GM13976 (cell line): ENCODE measurements around the gene PDLIM4.

Experiments
- DNase-seq: peaks from one replicate; pipeline ENCODE4 v3.0.0; 2012; ENCODE audit warnings: low spot score
- in situ Hi-C: fragments of 300-500 bp; cut with MboI; formaldehyde crosslinking; loops from one replicate; pipeline ENCODE4 v1.12.0; 2022; ENCODE audit warnings: low sequenced_read_pairs, mixed read lengths, inconsistent platforms; ENCODE audit not compliant: unreplicated experiment
- TF ChIP-seq, protein P1 (sequence below): IDR thresholded peaks from 2 replicates; pipeline ENCODE4 v1.5.1; 2012; ENCODE audit warnings: borderline replicate concordance, mild to moderate bottlenecking; ENCODE audit not compliant: insufficient read depth; ENCODE audit errors: extremely low read depth, missing control alignments, control extremely low read depth

Gene PDLIM4

DNA sequence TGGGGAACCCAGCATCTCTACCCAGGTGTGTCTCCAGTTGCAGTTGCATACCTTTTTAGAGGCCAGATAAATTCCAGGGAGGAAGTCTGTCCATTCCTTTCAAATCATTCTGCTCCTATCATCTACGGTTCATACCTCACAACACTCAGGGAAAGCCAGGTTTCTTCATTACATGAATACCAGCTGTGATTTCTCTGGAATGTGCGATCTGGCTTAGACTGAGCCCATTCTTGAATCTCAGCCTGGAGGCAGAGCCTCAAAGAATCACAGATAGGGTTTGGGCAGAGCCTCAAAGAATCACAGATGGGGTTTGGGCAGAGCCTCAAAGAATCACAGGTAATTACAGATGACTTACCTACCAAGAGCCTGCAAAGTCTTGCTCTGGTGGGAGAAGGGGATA is 37.0 kb upstream of the PDLIM4 start:
- TF ChIP-seq, protein P1, sequence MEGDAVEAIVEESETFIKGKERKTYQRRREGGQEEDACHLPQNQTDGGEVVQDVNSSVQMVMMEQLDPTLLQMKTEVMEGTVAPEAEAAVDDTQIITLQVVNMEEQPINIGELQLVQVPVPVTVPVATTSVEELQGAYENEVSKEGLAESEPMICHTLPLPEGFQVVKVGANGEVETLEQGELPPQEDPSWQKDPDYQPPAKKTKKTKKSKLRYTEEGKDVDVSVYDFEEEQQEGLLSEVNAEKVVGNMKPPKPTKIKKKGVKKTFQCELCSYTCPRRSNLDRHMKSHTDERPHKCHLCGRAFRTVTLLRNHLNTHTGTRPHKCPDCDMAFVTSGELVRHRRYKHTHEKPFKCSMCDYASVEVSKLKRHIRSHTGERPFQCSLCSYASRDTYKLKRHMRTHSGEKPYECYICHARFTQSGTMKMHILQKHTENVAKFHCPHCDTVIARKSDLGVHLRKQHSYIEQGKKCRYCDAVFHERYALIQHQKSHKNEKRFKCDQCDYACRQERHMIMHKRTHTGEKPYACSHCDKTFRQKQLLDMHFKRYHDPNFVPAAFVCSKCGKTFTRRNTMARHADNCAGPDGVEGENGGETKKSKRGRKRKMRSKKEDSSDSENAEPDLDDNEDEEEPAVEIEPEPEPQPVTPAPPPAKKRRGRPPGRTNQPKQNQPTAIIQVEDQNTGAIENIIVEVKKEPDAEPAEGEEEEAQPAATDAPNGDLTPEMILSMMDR = no peak
- DNase-seq = no peak
- in situ Hi-C loops = no loop called here

DNA sequence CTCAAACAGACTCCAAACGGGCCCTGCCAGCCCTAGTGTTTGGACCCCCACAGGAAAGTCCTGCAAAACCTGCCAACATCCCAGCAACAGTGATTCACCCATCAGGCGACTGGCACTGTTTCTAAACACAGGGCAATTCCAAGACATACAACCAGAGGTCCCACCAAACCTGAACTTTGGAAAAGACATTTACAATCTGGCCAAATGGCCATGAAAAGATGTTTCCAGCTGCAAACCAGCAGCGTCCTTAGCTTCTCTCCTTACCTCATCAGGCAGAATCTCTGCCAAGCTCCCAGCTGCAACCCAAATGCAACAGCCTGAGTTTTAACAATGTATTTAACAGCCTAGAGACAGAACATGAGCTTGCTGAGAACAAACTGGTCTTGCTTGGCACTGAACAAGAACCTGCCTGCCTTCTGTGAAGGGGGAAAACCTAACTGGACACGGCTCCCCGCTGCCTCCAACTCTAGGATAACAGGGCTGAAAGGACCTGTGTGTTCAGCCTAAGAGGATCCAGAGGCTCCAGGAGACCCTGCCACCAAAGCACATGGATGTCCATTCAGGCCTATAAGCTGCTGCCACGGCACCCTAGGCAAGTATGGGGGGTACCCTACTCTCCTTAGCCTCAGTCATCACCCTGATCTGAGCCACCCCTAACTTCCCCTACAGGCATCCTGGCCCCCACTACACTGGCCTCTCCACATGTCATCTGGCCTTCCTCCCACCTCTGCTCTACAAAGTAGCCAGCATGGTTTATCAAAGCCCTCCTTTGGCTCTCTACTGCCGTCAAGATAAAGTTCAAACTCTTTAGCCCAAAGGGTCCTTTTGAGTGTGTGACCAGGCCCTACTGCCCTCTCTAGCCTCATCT is 35.5 kb upstream of the PDLIM4 start:
- DNase-seq = no peak
- TF ChIP-seq, protein P1 = no peak
- in situ Hi-C loops = no loop called here

DNA sequence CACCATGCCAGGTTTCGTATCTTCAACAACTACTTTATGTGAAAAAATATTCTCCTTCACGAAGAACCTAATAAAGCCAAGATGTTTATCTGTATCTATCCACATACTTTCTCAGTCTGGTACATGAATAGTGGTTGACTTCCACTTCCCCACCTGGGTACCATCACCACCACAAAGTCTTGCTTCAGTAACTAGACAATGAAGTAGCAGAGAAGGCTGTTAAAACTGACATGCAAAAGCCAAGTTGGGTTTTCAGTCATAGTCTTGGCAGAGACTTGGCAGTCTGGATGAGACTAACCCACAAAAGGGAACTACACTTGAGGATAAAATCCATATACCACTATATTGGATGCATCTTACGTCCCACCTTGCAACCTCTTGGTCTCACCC is 34.9 kb upstream of the PDLIM4 start:
- in situ Hi-C loops = no loop called here
- DNase-seq = no peak
- TF ChIP-seq, protein P1 = no peak

DNA sequence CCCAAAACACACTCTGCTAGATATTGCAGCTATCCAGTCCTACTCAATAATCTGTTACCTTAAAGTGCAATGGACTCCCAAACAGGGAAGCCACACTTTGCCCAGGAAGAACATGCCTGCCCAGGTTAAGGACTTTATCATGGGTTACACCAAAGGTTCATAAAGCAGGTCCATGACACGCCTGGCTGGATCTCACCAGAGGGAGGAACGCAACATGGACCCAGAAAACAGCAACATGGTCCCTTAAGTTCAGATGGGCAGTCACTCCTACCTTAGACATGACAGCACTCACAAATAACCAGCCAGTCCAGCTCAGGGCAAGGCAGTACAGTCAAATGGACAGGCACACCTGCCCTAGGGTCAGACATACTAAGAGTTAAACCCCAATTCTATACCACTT is 33.6 kb upstream of the PDLIM4 start:
- in situ Hi-C loops = no loop called here
- TF ChIP-seq, protein P1 = no peak
- DNase-seq = no peak

GRCh38 chr5:132224716-132225115 is 32.8 kb upstream of the PDLIM4 start:
- TF ChIP-seq, protein P1 = no peak
- DNase-seq = no peak
- in situ Hi-C loops = no loop called here

DNA sequence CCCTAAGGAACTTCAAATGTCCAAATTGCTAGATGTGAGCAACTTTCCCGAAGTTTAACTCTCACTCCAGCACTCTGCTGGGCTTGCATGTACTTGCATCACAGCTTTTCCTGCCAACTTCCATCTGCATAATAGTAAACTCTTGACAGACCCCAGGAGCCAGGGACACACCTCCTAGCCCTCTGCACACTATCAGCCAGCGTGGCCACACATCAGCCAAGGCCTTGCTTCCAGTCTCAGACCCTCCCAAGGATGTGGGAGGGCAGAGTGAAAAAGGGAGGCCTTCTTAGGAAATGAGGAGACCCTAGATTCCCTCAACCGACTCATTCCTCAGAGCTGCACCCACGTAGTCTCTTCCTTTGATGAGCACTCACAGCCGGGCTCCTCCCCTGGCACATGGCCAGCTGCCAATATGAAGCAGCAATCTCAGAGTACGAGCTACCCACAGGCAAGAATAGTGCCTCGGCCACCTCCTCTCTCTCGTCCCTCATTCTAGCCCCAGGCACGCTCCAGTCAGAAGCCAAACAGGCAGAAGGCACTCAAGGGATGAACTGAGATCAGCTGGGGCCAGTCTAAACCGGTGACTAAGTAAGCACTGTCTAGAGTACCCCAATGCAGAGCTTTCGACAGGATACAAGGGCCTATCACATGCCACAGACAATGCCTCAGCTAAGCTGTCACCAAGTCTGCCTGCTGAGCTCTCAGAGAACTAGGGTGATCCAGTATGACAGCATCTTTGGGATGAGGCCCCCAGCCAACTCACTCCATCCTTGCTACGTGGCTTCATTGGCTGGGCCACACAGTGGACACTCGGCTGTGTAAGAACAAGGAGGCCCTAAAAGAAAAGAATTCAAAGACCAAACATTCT is 32.1 kb upstream of the PDLIM4 start:
- in situ Hi-C loops = no loop called here
- TF ChIP-seq, protein P1 = no peak
- no peak for DNase-seq
